GM04504 (cell line): Measurements from ENCODE around the gene TEDC1.

Source experiments
- DNase-seq: peaks from one replicate; pipeline ENCODE4 v3.0.0-alpha.2; 2012; ENCODE audit warnings: low read depth

The TEDC1 gene

GRCh38 chr14:105525861-105526775, 35.1 kb downstream of the TEDC1 start, which contains the start of gene TMEM121:
Gene TMEM121 (plus strand): TSS chr14:105526583. CDS start chr14:105528835, 2,252 bp downstream.
- DNase-seq, result no peak

GRCh38 chr14:105526776-105527380, 35.8 kb downstream of the TEDC1 start:
- DNase-seq, result no peak

GRCh38 chr14:105527381-105527825, 36.4 kb downstream of the TEDC1 start:
- DNase-seq, result no peak

- DNase-seq, result peak; percentile 32
These were observed 37.0 kb downstream of the TEDC1 start for GRCh38 chr14:105527826-105528585.

GRCh38 chr14:105528586-105529318, 37.7 kb downstream of the TEDC1 start:
- no peak for DNase-seq

- no peak for DNase-seq
These were observed 38.2 kb downstream of the TEDC1 start for GRCh38 chr14:105529319-105529568.

- DNase-seq, result no peak
These were observed 38.7 kb downstream of the TEDC1 start for GRCh38 chr14:105529569-105530284.

- DNase-seq, result no peak
These were observed 39.4 kb downstream of the TEDC1 start for GRCh38 chr14:105530285-105531087.

- DNase-seq, result no peak
These were observed 40.2 kb downstream of the TEDC1 start for GRCh38 chr14:105531088-105531893.

- no peak for DNase-seq
These were observed 41.0 kb downstream of the TEDC1 start for GRCh38 chr14:105531894-105532623.

GRCh38 chr14:105532735-105533141, 41.7 kb downstream of the TEDC1 start:
- DNase-seq, result no peak

GRCh38 chr14:105533391-105533790, 42.3 kb downstream of the TEDC1 start:
- DNase-seq, result no peak

- no peak for DNase-seq
These were observed 42.9 kb downstream of the TEDC1 start for GRCh38 chr14:105533811-105534498.

- DNase-seq, result no peak
These were observed 43.5 kb downstream of the TEDC1 start for GRCh38 chr14:105534586-105534985.

- no peak for DNase-seq
These were observed 45.0 kb downstream of the TEDC1 start for GRCh38 chr14:105536051-105536450.

- no peak for DNase-seq
These were observed 45.9 kb downstream of the TEDC1 start for GRCh38 chr14:105536691-105537579.
